IMR-90 (cell line): Measurements from ENCODE around the gene PADI1. TPM values are rescaled to one million over a fixed set of nuclear protein-coding genes. Genes with fewer than 3 reads are reported as not detected.
A peak's percentile ranks its signal among the peaks of the same experiment; 100 is the strongest.

Experiments
- ATAC-seq: fragments of 200-7000 bp; cut with Tn5 transposase; 2 replicates; pipeline ENCODE4 v1.9.1; 2020; ENCODE audit warnings: low read depth, mild to moderate bottlenecking, moderate library complexity
- BruUV-seq: library from RNA; stranded (reverse); fragments of 400-500 nt; replicated peaks from 2 replicates; lab custom pipeline; 2021; lab: Mats Ljungman, UMichigan
- CTCF ChIA-PET: fragments of 300-600 bp; formaldehyde crosslinking; extraction: SDS; loops from one replicate; lab custom pipeline; 2021; ENCODE audit warnings: antibody characterized with exemption; lab: Yijun Ruan, JAX
- POLR2A ChIA-PET: fragments of 300-600 bp; sonication (Branson Sonifier 250); formaldehyde crosslinking; loops from one replicate; lab custom pipeline; 2022; ENCODE audit warnings: antibody characterized with exemption; ENCODE audit not compliant: unreplicated experiment; lab: Charles Lee
- DNase-seq: peaks from one replicate; pipeline ENCODE4 v3.0.0; 2013
- H2AFZ ChIP-seq: replicated peaks from 2 replicates; pipeline ENCODE3; 2013; ENCODE audit warnings: low read length, mild to moderate bottlenecking; ENCODE audit not compliant: poor library complexity
- H2AK5ac ChIP-seq: 2 replicates; pipeline ENCODE4 v1.6.1; 2013; ENCODE audit warnings: low read depth, low read length, inconsistent platforms
- H2AK9ac ChIP-seq: replicated peaks from 2 replicates; pipeline ENCODE3; 2013; ENCODE audit warnings: mild to moderate bottlenecking, low read depth, low read length, moderate library complexity; ENCODE audit not compliant: poor library complexity
- H2BK120ac ChIP-seq: 2 replicates; pipeline ENCODE4 v1.6.1; 2013; ENCODE audit warnings: low read depth, low read length, inconsistent platforms
- H2BK15ac ChIP-seq: 3 replicates; pipeline ENCODE4 v1.6.1; 2013; ENCODE audit warnings: low read depth, low read length, inconsistent platforms
- H2BK20ac ChIP-seq: 2 replicates; pipeline ENCODE4 v1.6.1; 2013; ENCODE audit warnings: low read depth, mild to moderate bottlenecking, inconsistent platforms, low read length, moderate library complexity
- H2BK5ac ChIP-seq: 2 replicates; pipeline ENCODE4 v1.6.1; 2013; ENCODE audit warnings: mild to moderate bottlenecking, low read depth, low read length, inconsistent platforms; ENCODE audit not compliant: poor library complexity, severe bottlenecking
- H3K14ac ChIP-seq: replicated peaks from 2 replicates; pipeline ENCODE4 v1.6.1; 2013; ENCODE audit warnings: low read depth, low read length, inconsistent platforms
- H3K18ac ChIP-seq: 2 replicates; pipeline ENCODE4 v1.6.1; 2013; ENCODE audit warnings: low read depth, low read length, control low read depth
- H3K23ac ChIP-seq: 2 replicates; pipeline ENCODE4 v1.6.1; 2013; ENCODE audit warnings: low read depth, low read length, inconsistent platforms
- H3K27ac ChIP-seq: 2 replicates; pipeline ENCODE4 v1.5.1; 2013; ENCODE audit warnings: mild to moderate bottlenecking, control low read depth, low read length; ENCODE audit not compliant: insufficient read depth
- H3K27me3 ChIP-seq: 2 replicates; pipeline ENCODE4 v1.6.1; 2013; ENCODE audit warnings: low read length; ENCODE audit not compliant: control insufficient read depth, insufficient read depth
- H3K36me3 ChIP-seq: 2 replicates; pipeline ENCODE4 v1.6.1; 2013; ENCODE audit warnings: low read length, mixed read lengths; ENCODE audit not compliant: control insufficient read depth, insufficient read depth
- H3K4ac ChIP-seq: 2 replicates; pipeline ENCODE4 v1.6.1; 2013; ENCODE audit warnings: low read depth, low read length, inconsistent platforms
- H3K4me1 ChIP-seq: 2 replicates; pipeline ENCODE4 v1.6.1; 2013; ENCODE audit warnings: low read length, mixed read lengths; ENCODE audit not compliant: control insufficient read depth, insufficient read depth
- H3K4me2 ChIP-seq: 2 replicates; pipeline ENCODE4 v1.6.1; 2013; ENCODE audit warnings: low read depth, mild to moderate bottlenecking, control low read depth, low read length, moderate library complexity
- H3K4me3 ChIP-seq: 2 replicates; pipeline ENCODE4 v1.5.1; 2013; ENCODE audit warnings: low read depth, mild to moderate bottlenecking, control low read depth, low read length, moderate library complexity; ENCODE audit not compliant: insufficient read depth
- H3K56ac ChIP-seq: 2 replicates; pipeline ENCODE4 v1.6.1; 2013; ENCODE audit warnings: low read length, inconsistent platforms; ENCODE audit not compliant: insufficient read depth; ENCODE audit errors: extremely low read depth
- H3K79me1 ChIP-seq, 2 experiments: 2 replicates each; pipeline ENCODE4 v1.6.1; 2013; ENCODE audit warnings: low read length in 2 of 2, inconsistent platforms in 1 of 2, low read depth in 1 of 2
- H3K9ac ChIP-seq: 2 replicates; pipeline ENCODE4 v1.6.1; 2013; ENCODE audit warnings: low read depth, low read length, control low read depth
- H3K9me1 ChIP-seq: 2 replicates; pipeline ENCODE4 v1.6.1; 2013; ENCODE audit warnings: low read length, inconsistent platforms; ENCODE audit not compliant: insufficient read depth
- H3K9me3 ChIP-seq: 2 replicates; pipeline ENCODE4 v1.6.1; 2013; ENCODE audit warnings: low read length; ENCODE audit not compliant: control insufficient read depth, insufficient read depth
- H4K20me1 ChIP-seq: 2 replicates; pipeline ENCODE4 v1.6.1; 2013; ENCODE audit warnings: low read length, inconsistent platforms; ENCODE audit not compliant: insufficient read depth
- H4K5ac ChIP-seq: 2 replicates; pipeline ENCODE4 v1.6.1; 2013; ENCODE audit warnings: mild to moderate bottlenecking, low read depth, low read length, control low read depth
- H4K8ac ChIP-seq, 2 experiments: 2 replicates each; pipeline ENCODE4 v1.6.1; 2013; ENCODE audit warnings: low read depth in 2 of 2, low read length in 2 of 2, control low read depth in 1 of 2, inconsistent platforms in 1 of 2
- H4K91ac ChIP-seq: 2 replicates; pipeline ENCODE4 v1.6.1; 2013; ENCODE audit warnings: low read depth, low read length, inconsistent platforms; ENCODE audit not compliant: insufficient read depth
- BHLHE40 ChIP-seq: fragments of 150-350 bp; IDR thresholded peaks from 2 replicates; pipeline ENCODE4 v1.6.1; 2016; ENCODE audit warnings: mild to moderate bottlenecking, low read depth, low read length
- CEBPB ChIP-seq: IDR thresholded peaks from 2 replicates; pipeline ENCODE4 v1.6.1; 2012; ENCODE audit warnings: low read depth, low read length, improper control_type of control experiment
- CHD1 ChIP-seq: IDR thresholded peaks from 2 replicates; pipeline ENCODE4 v1.6.1; 2012; ENCODE audit warnings: low read depth, low read length, improper control_type of control experiment
- CTCF ChIP-seq: conservative IDR thresholded peaks from 2 replicates; pipeline ENCODE4 v1.5.1; 2012; ENCODE audit warnings: mild to moderate bottlenecking, low read depth, low read length, improper control_type of control experiment
- ELK1 ChIP-seq: fragments of 150-350 bp; IDR thresholded peaks from 2 replicates; pipeline ENCODE4 v1.6.1; 2016; ENCODE audit warnings: low read depth, mild to moderate bottlenecking, low read length, moderate library complexity, borderline replicate concordance
- FOS ChIP-seq: fragments of 150-350 bp; IDR thresholded peaks from 2 replicates; pipeline ENCODE4 v1.6.1; 2016; ENCODE audit warnings: low read depth, low read length
- MAFK ChIP-seq: IDR thresholded peaks from 2 replicates; pipeline ENCODE4 v1.6.1; 2012; ENCODE audit warnings: low read depth, low read length, improper control_type of control experiment
- MAZ ChIP-seq: IDR thresholded peaks from 2 replicates; pipeline ENCODE4 v1.6.1; 2012; ENCODE audit warnings: low read depth, mild to moderate bottlenecking, low read length, improper control_type of control experiment, moderate library complexity, borderline replicate concordance
- MXI1 ChIP-seq: IDR thresholded peaks from 2 replicates; pipeline ENCODE4 v1.6.1; 2012; ENCODE audit warnings: low read depth, mild to moderate bottlenecking, low read length, moderate library complexity, borderline replicate concordance
- NFE2L2 ChIP-seq: fragments of 150-350 bp; IDR thresholded peaks from 2 replicates; pipeline ENCODE4 v1.6.1; 2016; ENCODE audit warnings: low read depth, mild to moderate bottlenecking, low read length
- POLR2A ChIP-seq: IDR thresholded peaks from 2 replicates; pipeline ENCODE4 v1.6.1; 2012; ENCODE audit warnings: mild to moderate bottlenecking, low read depth, low read length
- RAD21 ChIP-seq: IDR thresholded peaks from 2 replicates; pipeline ENCODE4 v1.6.1; 2012; ENCODE audit warnings: low read length, improper control_type of control experiment
- RCOR1 ChIP-seq: IDR thresholded peaks from 2 replicates; pipeline ENCODE4 v1.6.1; 2012; ENCODE audit warnings: mild to moderate bottlenecking, low read length, improper control_type of control experiment; ENCODE audit not compliant: insufficient replicate concordance
- RFX5 ChIP-seq: IDR thresholded peaks from 2 replicates; pipeline ENCODE4 v1.8.0; 2012; ENCODE audit warnings: low read depth, mild to moderate bottlenecking, low read length, moderate library complexity
- SMC3 ChIP-seq: fragments of 150-350 bp; IDR thresholded peaks from 2 replicates; pipeline ENCODE4 v1.6.1; 2016; ENCODE audit warnings: low read depth, mild to moderate bottlenecking, antibody characterized with exemption, low read length, moderate library complexity
- USF2 ChIP-seq: fragments of 150-350 bp; IDR thresholded peaks from 2 replicates; pipeline ENCODE4 v1.6.1; 2017; ENCODE audit warnings: mild to moderate bottlenecking, antibody characterized with exemption, low read length, low read depth
- WGBS, 2 experiments: methylation state at CpG; one replicate each; pipeline versions ENCODE4 v1.1.5 to v1.1.7; 2013; ENCODE audit warnings: missing lambda C conversion rate in 2 of 2; ENCODE audit not compliant: insufficient read length in 1 of 2; ENCODE audit errors: extremely low coverage in 2 of 2; 5-methylcytosine and 5-hydroxymethylcytosine counted together
- dilution Hi-C: fragments of 300-500 bp; cut with HindIII; formaldehyde crosslinking; loops from one replicate; pipeline ENCODE4 v1.14.3; 2018; ENCODE audit warnings: low sequenced_read_pairs; ENCODE audit not compliant: unreplicated experiment
- in situ Hi-C: fragments of 300-500 bp; cut with MboI; formaldehyde crosslinking; loops from 3 replicates; pipeline ENCODE4 v1.14.3; 2019; ENCODE audit warnings: low sequenced_read_pairs, inconsistent platforms, mixed read lengths
- intact Hi-C: fragments of 100-400 bp; cut with micrococcal nuclease; formaldehyde crosslinking; loops from 2 replicates; pipeline ENCODE4 v1.10.0; 2022
- polyA plus RNA-seq, 3 experiments: library from polyadenylated mRNA; depleted of rRNA; stranded (reverse); fragments of >200 nt; gene quantifications; 2 replicates each; pipeline ENCODE4 v1.2.3, GENCODE V29; 2012; ENCODE audit warnings: low replicate concordance in 1 of 3
- total RNA-seq: library from RNA; depleted of rRNA; stranded (reverse); fragments of >200 nt; gene quantifications from 2 replicates; pipeline ENCODE4 v1.2.3, GENCODE V29; 2012

The PADI1 gene
- total and polyA plus RNA-seq, 2 of the 4 experiments (the other 2 are of a cell fraction) = 0.17 TPM; not detected in 1

GRCh38 chr1:17230106-17230505 lies 25.2 kb downstream of the PADI1 start:
- TF ChIP-seq CHD1 = no peak
- no peak for TF ChIP-seq MXI1
- no peak for TF ChIP-seq RCOR1
- TF ChIP-seq NFE2L2 = no peak
- TF ChIP-seq FOS = no peak
- TF ChIP-seq SMC3 = no peak
- no peak for TF ChIP-seq MAZ
- no peak for TF ChIP-seq USF2
- no peak for TF ChIP-seq MAFK
- no peak for TF ChIP-seq ELK1
- TF ChIP-seq CTCF = no peak
- TF ChIP-seq RFX5 = no peak
- no peak for TF ChIP-seq CEBPB
- TF ChIP-seq POLR2A = no peak
- TF ChIP-seq RAD21 = no peak
- no peak for TF ChIP-seq BHLHE40
- Histone ChIP-seq H3K9me1 (peaks cover 9% of the 10 kb centered on the region), H2BK20ac (no peak overlapping the region), H2BK120ac (no peak overlapping the region), H3K9ac (no peak overlapping the region), H4K5ac (no peak overlapping the region), H3K9me3 (no peaks in the 10 kb centered on the region), H3K4me2 (no peak overlapping the region), H3K23ac (no peak overlapping the region), H3K4ac (no peak overlapping the region), H2BK15ac (no peak overlapping the region), H3K4me3 (no peak overlapping the region), H3K79me1 (no peaks in the 10 kb centered on the region), H3K18ac (no peak overlapping the region), H2AFZ (no peak overlapping the region), H2AK5ac (0 out of 2 replicates have a peak overlapping the region, but pooled peaks have one; percentile 9), H3K27ac (no peak overlapping the region), H3K14ac (no peak overlapping the region; the same call in 1 of the 2 replicates), H3K56ac (no peak overlapping the region), H3K36me3 (no peaks in the 10 kb centered on the region), H3K4me1 (peaks cover 13% of the 10 kb centered on the region), H4K91ac (no peak overlapping the region), H4K20me1 (0 out of 2 replicates have a peak, but pooled peaks cover 3% of the 10 kb centered on the region), H3K27me3 (peaks cover under 1% of the 10 kb centered on the region; the same call in 1 of the 2 replicates), H2AK9ac (no peak overlapping the region), H2BK5ac (no peak overlapping the region), H4K8ac (no peak overlapping the region)
- ATAC-seq = no peak
- BruUV-seq = no TSS peak
- 97% methylated on average over 6 of the region's 10 CpGs; no CpG with 5 or more reads in 1 of the 2 experiments for WGBS, 2 experiments
- dilution Hi-C loops (no loop called here), in situ Hi-C loops (loop anchor here (5.0 kb wide), 1 partner anchor 173 kb away; no protein-coding TSS in a partner anchor), intact Hi-C loops (no loop called here)
- ChIA-PET CTCF (no interaction called here), POLR2A (no interaction called here)
- DNase-seq = no peak
